ENCODE results near the gene ATG9A. TPM values are rescaled to one million over a fixed set of nuclear protein-coding genes. Genes with fewer than 3 reads are reported as not detected.
A peak's percentile ranks its signal among the peaks of the same experiment; 100 is the strongest.

The ATG9A gene
- total and polyA plus RNA-seq, 12 donors = 14.1 to 103 (median 76.4) TPM

- Histone ChIP-seq H3K4me3 (peak overlapping the region in 9 of 10 donors; percentile 54 to 95 (median 82)), H3K4me1 (peaks cover 27 to 73% (median 56%) of the 10 kb centered on the region in 9 donors), H3K36me3 (peaks cover 0 to 35% (median 7%) of the 10 kb centered on the region in 9 donors), H3K27ac (peak overlapping the region in 9 of 10 donors; percentile 6 to 99 (median 84)), H3K9me3 (no peaks in the 10 kb centered on the region), H3K27me3 (peaks cover 0 to 22% (median 0%) of the 10 kb centered on the region in 7 donors)
- ATAC-seq = peak in 3 of 8 donors; percentile 1 to 2 (median 1)
- no peak for DNase-seq
- intact Hi-C loops (cut with DNase I) = loop anchor here in 2 of 10 donors (2.0 kb wide), 2 partner anchors 26 to 42 kb away; partner anchors contain the start of gene DNAJB2 (in 2 of the 2)
- no peak for TF ChIP-seq CTCF (IDR thresholded peaks at IDR 0.05)
- 14 to 18% methylated on average over 9 of the region's 9 CpGs for WGBS, 2 donors
Measured at GRCh38 chr2:219252570-219252899, 23.1 kb upstream of the ATG9A start.

GRCh38 chr2:219252084-219252483 lies 22.6 kb upstream of the ATG9A start:
- peaks cover 27 to 77% (median 61%) of the 10 kb centered on the region in 9 donors for H3K4me1 ChIP-seq
- intact Hi-C loops (cut with DNase I) = loop anchor here in 2 of 10 donors (2.0 kb wide), 2 partner anchors 27 to 43 kb away; partner anchors contain the start of gene DNAJB2 (in 2 of the 2)

GRCh38 chr2:219251656-219252055 lies 22.2 kb upstream of the ATG9A start:
- peak overlapping the region in 7 of 10 donors; percentile 80 to 99 (median 89) for H3K27ac ChIP-seq
- H3K4me1 ChIP-seq = peaks cover 27 to 82% (median 65%) of the 10 kb centered on the region in 9 donors
- intact Hi-C loops (cut with DNase I) = loop anchor here in 2 of 10 donors (2.0 kb wide), 2 partner anchors 27 to 43 kb away; partner anchors contain the start of gene DNAJB2 (in 2 of the 2)
- WGBS, 2 donors = 66 to 69% methylated on average over 6 of the region's 6 CpGs
- H3K9me3 ChIP-seq = no peaks in the 10 kb centered on the region
- no peak for DNase-seq
- peak overlapping the region in 5 of 10 donors; percentile 67 to 84 (median 82) for H3K4me3 ChIP-seq
- peaks cover 0 to 14% (median 0%) of the 10 kb centered on the region in 7 donors for H3K27me3 ChIP-seq
- peaks cover 0 to 43% (median 7%) of the 10 kb centered on the region in 9 donors for H3K36me3 ChIP-seq
- ATAC-seq = no peak
- TF ChIP-seq CTCF (IDR thresholded peaks at IDR 0.05) = no peak

More at GRCh38 chr2:219252084-219252483, 22.6 kb upstream of the ATG9A start:
- DNase-seq = no peak
- no peak for TF ChIP-seq CTCF (IDR thresholded peaks at IDR 0.05)
- peak overlapping the region in 8 of 10 donors; percentile 80 to 99 (median 86) for H3K27ac ChIP-seq
- no peak for ATAC-seq
- WGBS, 2 donors = 57 to 60% methylated on average over 5 of the region's 5 CpGs
- peaks cover 0 to 40% (median 7%) of the 10 kb centered on the region in 9 donors for H3K36me3 ChIP-seq
- H3K9me3 ChIP-seq = no peaks in the 10 kb centered on the region
- H3K4me3 ChIP-seq = peak overlapping the region in 6 of 10 donors; percentile 67 to 95 (median 82)
- peaks cover 0 to 18% (median 0%) of the 10 kb centered on the region in 7 donors for H3K27me3 ChIP-seq

- TF ChIP-seq CTCF (IDR thresholded peaks at IDR 0.05) = no peak
- intact Hi-C loops (cut with DNase I) = no loop called here
- no peaks in the 10 kb centered on the region for H3K9me3 ChIP-seq
- ATAC-seq (no peak), DNase-seq (no peak)
- peaks cover 0 to 43% (median 7%) of the 10 kb centered on the region in 9 donors for H3K36me3 ChIP-seq
- 90 to 91% methylated on average over 22 of the region's 22 CpGs for WGBS, 2 donors
- peaks cover 35 to 92% (median 75%) of the 10 kb centered on the region in 9 donors for H3K4me1 ChIP-seq
- peak overlapping the region in 3 of 10 donors; percentile 2 to 22 (median 17) for H3K4me3 ChIP-seq
- H3K27me3 ChIP-seq = peaks cover 0 to under 1% (median 0%) of the 10 kb centered on the region in 7 donors
- H3K27ac ChIP-seq = peak overlapping the region; percentile 24 to 99 (median 76)
Measured at GRCh38 chr2:219250049-219250781, 20.8 kb upstream of the ATG9A start.
